Ovary (tissue), 3 donors: ENCODE data around the gene LMF2.

Source experiments
- CTCF ChIP-seq, 3 donors: fragments of 450-650 bp in 2 of 3; fragments of 200-600 bp in 1 of 3; IDR thresholded peaks; one replicate each; pipeline versions ENCODE4 v1.5.1 to v1.8.0; 2016 to 2022; ENCODE audit warnings: antibody characterized with exemption in 3 of 3, mild to moderate bottlenecking in 1 of 3
- EP300 ChIP-seq: sonication (generic); formaldehyde crosslinking; IDR thresholded peaks from one replicate; pipeline ENCODE4 v1.6.1; 2017; ENCODE audit warnings: antibody characterized with exemption
- POLR2A ChIP-seq: fragments of 450-650 bp; IDR thresholded peaks from one replicate; pipeline ENCODE4 v1.6.1; 2017; ENCODE audit warnings: antibody characterized with exemption, mild to moderate bottlenecking, moderate library complexity
- donor health status: DM: no; HTN: no; CAD: no.

GRCh38 chr22:50470491-50470890 lies 37.0 kb downstream of the LMF2 start:
- TF ChIP-seq CTCF (IDR thresholded peaks at IDR 0.05), result no peak
- no peak for TF ChIP-seq POLR2A
- TF ChIP-seq EP300, result no peak
